NB4 (cell line): ENCODE results near the gene IFFO2.

Experiments used
- DNase-seq: peaks from one replicate; pipeline ENCODE4 v3.0.0; 2010; ENCODE audit warnings: low read depth
- H3K4me3 ChIP-seq: one replicate; pipeline ENCODE4 v1.5.1; 2011; ENCODE audit warnings: mild to moderate bottlenecking, low read depth, low read length, moderate library complexity
- MYC ChIP-seq: IDR thresholded peaks from 2 replicates; pipeline ENCODE4 v1.6.1; 2011; ENCODE audit warnings: low read depth, low read length
- POLR2A ChIP-seq: IDR thresholded peaks from 2 replicates; pipeline ENCODE4 v1.6.1; 2011; ENCODE audit warnings: mild to moderate bottlenecking; ENCODE audit not compliant: insufficient read length; ENCODE audit errors: extremely low read depth
- TF ChIP-seq, protein P1 (sequence below): IDR thresholded peaks from 2 replicates; pipeline ENCODE4 v1.6.1; 2011; ENCODE audit warnings: low read depth, low read length
- TF ChIP-seq, protein P2 (sequence below): IDR thresholded peaks from one replicate; pipeline ENCODE4 v1.5.1; 2012; ENCODE audit warnings: low read depth, low read length

The IFFO2 gene

DNA sequence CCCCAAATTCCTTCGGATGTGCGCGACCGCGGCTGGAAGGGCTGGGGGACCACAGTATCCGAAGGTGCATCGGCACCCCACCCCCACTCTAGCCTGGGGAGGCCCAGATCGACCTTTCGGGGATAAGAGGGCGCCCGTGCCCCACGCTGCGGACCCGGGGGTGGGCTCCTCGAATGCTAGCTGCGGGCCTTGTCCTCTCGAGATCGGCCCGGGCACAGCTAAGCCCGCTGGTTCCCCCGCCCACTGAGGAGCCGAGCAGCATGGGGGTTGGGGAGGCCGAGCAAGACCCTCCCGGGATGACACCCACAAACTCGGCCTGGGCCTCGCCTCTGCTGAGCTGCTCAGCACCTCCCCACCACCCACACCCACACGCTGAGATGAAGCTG is 653 bp upstream of the IFFO2 start:
- H3K4me3 ChIP-seq, result peak overlapping the region; percentile 36
- TF ChIP-seq MYC (no peak), POLR2A (no peak)
- TF ChIP-seq, protein P1, sequence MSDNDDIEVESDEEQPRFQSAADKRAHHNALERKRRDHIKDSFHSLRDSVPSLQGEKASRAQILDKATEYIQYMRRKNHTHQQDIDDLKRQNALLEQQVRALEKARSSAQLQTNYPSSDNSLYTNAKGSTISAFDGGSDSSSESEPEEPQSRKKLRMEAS, result no peak
- TF ChIP-seq, protein P2, sequence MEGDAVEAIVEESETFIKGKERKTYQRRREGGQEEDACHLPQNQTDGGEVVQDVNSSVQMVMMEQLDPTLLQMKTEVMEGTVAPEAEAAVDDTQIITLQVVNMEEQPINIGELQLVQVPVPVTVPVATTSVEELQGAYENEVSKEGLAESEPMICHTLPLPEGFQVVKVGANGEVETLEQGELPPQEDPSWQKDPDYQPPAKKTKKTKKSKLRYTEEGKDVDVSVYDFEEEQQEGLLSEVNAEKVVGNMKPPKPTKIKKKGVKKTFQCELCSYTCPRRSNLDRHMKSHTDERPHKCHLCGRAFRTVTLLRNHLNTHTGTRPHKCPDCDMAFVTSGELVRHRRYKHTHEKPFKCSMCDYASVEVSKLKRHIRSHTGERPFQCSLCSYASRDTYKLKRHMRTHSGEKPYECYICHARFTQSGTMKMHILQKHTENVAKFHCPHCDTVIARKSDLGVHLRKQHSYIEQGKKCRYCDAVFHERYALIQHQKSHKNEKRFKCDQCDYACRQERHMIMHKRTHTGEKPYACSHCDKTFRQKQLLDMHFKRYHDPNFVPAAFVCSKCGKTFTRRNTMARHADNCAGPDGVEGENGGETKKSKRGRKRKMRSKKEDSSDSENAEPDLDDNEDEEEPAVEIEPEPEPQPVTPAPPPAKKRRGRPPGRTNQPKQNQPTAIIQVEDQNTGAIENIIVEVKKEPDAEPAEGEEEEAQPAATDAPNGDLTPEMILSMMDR, result no peak
- no peak for DNase-seq

DNA sequence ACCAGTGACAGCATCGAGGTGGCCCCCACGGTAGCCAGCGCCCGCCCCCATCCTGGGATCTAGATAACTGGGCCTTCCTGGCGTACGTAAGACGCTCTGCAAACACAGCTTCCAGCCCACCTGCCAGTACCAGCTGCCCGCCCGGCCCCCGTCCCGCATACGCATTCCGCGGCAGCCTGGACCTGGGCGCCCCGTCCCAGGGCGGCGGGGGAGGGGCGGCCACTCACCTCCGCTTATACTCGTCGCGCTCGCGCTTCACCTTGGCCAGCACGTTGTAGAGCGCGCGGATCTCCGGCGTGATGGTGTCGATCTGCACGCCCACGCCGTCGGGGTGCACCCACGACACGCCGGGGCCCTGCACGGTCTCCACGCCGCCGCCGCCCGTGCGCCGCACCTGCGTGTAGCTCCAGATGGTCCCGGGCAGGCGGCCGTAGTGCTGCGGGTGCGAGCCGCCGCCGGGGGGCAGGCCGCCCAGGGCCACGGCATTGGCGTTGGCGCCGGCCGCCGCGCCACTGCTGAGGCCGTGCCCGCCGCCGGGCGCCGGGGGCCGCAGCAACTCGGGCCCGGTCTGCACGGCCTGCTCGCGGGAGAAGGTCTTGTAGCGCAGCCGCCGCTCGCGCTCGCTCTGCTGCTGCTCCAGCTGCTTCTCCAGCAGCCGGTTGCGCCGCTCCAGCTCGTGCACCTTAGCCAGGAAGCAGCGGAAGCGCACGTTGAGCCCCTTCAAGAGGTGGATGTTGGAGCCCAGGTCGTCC is 859 bp downstream of the IFFO2 start:
- H3K4me3 ChIP-seq, result peak overlapping the region; percentile 38
- TF ChIP-seq, protein P1, result no peak
- no peak for TF ChIP-seq MYC
- TF ChIP-seq, protein P2, result no peak
- no peak for TF ChIP-seq POLR2A
- DNase-seq, result peak; percentile 69

DNA sequence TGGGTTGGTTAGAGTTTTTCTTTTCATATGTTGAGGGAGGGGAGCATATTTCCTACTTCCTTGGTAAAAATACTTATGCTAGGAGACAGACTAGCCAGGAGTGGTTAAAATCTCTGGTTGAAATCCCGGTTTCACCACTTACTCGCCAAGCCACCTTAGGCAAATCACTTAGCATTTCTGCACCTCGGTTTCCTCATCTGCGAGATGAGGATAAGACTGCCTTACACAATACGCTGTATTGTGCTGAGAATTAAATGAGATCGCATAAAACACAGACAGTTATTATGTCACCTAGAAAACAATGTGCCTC is 1.4 kb downstream of the IFFO2 start:
- no peak overlapping the region for H3K4me3 ChIP-seq
- TF ChIP-seq MYC (no peak), POLR2A (no peak)
- TF ChIP-seq, protein P2, result no peak
- TF ChIP-seq, protein P1, result no peak
- DNase-seq, result peak; percentile 42

DNA sequence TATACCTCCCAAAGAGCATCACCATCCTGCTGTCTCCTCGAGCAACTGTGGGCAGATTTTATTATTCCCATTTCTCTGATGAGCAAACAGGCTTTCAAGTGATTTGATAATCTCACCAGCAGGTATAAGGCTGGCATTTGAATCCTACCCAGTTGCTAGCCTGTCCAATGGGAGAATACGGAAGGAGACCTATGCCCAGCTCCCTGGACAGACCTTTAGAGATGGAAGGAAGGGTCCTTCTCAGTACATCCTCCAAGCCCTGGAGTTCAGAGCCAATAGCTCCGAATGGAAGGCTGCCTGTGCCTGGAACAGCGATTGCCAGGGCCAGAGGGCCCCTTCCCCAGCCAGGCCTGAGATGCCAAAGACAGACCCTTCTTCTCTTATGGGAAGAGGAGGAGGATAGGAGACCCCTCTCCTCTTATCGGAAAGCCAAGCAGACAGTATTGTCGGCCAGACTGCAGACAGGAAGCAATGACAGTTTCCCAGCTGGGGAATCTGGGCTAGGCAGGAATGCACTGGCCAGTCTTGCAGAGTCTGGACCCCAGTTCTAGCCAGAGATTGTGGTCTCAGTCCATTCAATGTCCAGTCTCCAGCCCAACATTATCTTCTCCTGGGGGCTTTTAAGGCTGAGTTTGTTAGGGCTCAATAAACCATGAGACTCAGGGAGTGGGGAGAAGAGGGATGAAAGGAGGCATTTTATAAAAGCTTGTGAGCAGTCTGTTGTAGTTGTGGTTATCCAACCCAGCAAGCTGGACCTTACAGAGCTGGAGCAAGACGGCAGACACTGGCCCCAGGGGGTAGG is 2.0 kb downstream of the IFFO2 start:
- H3K4me3 ChIP-seq, result no peak overlapping the region
- TF ChIP-seq POLR2A (no peak), MYC (no peak)
- TF ChIP-seq, protein P2, result no peak
- TF ChIP-seq, protein P1, result no peak
- DNase-seq, result no peak

DNA sequence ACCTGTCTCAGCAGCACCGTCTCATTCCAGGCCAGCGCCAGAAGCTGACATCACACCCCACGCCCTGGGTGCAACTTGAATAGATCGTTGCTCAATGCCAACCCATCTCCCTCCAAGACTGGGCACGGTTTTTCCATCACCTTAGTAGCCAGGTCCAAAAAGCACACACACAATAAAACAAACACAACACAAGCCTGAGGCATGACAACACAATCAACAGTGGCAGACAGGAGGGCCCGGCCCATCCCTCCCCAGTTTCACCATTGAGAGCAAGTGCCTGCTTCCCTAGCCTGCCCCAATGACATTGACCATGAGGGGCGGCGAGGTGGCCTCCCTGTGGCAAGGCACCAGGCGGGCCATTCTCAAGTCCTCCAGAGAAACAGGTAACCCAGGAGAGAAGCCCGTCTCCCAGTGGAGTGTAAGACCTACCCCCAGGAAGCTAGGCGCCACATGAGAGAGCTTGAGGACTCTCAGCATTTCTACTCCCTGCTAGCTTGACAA is 2.7 kb downstream of the IFFO2 start:
- TF ChIP-seq MYC (no peak), POLR2A (no peak)
- TF ChIP-seq, protein P1, result no peak
- TF ChIP-seq, protein P2, result no peak
- H3K4me3 ChIP-seq, result no peak overlapping the region
- no peak for DNase-seq
